GM19043 (cell line): ENCODE measurements around the gene TTF1.
A peak's percentile ranks its signal among the peaks of the same experiment; 100 is the strongest.

Source experiments
- ATAC-seq: cut with Tn5 transposase; IDR thresholded peaks from one replicate; pipeline ENCODE4 v1.9.1; 2021; ENCODE audit warnings: low read depth; ENCODE audit not compliant: unreplicated experiment

Gene TTF1, protein sequence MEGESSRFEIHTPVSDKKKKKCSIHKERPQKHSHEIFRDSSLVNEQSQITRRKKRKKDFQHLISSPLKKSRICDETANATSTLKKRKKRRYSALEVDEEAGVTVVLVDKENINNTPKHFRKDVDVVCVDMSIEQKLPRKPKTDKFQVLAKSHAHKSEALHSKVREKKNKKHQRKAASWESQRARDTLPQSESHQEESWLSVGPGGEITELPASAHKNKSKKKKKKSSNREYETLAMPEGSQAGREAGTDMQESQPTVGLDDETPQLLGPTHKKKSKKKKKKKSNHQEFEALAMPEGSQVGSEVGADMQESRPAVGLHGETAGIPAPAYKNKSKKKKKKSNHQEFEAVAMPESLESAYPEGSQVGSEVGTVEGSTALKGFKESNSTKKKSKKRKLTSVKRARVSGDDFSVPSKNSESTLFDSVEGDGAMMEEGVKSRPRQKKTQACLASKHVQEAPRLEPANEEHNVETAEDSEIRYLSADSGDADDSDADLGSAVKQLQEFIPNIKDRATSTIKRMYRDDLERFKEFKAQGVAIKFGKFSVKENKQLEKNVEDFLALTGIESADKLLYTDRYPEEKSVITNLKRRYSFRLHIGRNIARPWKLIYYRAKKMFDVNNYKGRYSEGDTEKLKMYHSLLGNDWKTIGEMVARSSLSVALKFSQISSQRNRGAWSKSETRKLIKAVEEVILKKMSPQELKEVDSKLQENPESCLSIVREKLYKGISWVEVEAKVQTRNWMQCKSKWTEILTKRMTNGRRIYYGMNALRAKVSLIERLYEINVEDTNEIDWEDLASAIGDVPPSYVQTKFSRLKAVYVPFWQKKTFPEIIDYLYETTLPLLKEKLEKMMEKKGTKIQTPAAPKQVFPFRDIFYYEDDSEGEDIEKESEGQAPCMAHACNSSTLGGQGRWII

DNA sequence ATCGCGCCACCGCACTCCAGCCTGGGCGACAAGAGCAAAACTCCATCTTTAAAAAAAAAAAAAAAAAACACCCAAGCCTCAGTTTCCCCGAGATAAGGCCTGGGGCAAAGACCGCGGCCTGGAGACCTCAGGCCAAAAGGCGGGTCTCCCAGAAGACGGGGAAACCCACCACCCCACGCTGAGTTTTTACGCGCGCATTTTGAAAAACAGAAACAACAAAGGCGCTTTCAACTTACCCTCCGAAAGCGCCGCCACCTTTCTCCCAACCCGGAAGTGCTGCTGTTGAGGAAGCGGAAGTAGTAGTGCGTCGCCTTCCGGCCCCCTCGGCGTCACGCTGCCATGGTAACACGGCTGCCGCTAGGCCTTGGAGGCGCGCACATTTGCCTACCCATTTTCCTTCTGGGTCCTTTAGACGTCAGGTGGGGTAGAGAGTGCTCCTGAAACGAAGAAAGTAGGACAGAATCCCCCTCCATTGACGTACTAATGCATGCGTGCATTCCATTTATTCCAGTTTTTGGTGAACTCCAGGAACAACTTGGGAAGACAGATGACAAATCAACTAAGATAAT, at the start of gene TTF1:
TTF1 (minus strand) TSS at position 287 of the 569 bp plus-strand sequence. CDS start 4,019 bp downstream, outside the sequence.
- ATAC-seq: peak; percentile 68

DNA sequence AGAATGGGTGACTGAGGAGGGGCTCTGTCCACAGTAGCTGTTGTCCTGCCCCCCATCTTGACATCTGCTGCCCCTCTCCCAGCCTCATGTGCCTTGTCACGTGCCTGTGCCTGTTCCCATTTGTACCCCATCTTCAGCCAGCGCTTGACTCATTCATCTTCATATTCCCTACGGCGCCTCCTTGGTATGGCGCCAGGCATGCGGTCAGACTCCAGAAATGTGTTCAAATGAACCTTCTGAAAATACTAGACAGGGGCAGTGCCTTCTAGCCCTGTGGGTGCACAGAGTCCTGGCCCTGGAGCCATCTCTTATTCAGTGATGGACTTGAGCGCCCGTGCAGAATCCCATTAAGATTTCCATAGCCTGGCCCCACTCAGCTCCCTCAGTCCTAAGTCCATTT, 49.6 kb upstream of the TTF1 start:
- ATAC-seq: no peak

DNA sequence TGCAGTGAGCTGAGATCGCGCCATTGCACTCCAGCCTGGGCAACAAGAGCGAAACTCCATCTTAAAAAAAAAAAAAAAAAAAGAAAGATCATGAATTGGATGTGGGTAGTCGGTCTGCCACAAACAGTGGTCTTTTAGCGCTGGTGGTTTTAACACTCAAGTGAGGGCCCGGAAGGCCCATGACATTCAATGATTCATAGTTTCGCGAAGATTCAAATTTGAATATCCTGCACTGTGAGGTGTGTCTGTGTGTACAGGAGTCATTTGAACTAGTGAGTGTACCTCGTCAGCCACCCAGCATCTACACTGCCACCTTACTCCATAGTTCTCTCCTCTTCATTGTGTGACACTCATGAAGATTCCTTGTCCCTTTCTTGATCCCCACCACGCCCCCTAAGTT, 44.6 kb upstream of the TTF1 start:
- ATAC-seq: no peak

DNA sequence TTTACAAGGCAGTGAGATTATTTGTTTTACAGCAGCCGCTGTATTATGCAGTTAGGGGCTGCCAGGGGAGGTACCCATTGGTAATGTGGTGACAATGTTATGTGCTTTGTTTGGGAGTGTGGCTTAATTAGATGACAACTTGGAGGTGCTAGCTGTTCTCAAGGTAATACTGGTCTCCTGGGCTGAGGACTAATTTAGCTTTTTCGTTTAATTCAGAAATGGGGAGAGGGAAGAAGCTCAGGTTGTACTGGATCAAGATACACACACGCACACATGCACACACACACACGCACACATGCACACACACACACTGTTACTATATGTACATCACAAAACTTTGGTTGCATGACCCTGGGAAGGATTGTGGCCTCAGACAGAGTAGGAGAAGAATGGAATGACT, 41.3 kb upstream of the TTF1 start:
- no peak for ATAC-seq

DNA sequence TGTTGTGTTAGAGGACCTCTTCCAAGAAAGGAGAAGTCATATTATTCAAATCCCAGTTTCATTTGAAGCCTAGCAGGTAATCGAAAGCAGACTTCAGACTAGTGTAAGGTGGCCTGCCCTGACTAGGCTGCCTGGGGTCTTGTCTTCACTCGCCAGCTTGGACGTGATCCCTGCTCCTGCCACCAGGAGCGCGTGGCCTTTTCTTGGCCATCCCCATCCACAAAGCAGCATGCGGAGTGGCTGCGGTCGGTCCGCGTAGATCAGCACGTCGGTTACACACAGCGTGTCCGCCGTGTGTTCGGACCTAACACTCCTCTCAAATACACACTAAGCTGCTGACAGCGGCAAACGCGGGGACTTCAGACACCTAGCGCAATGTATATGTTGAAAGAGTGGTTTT, 40.7 kb upstream of the TTF1 start:
- ATAC-seq: no peak

DNA sequence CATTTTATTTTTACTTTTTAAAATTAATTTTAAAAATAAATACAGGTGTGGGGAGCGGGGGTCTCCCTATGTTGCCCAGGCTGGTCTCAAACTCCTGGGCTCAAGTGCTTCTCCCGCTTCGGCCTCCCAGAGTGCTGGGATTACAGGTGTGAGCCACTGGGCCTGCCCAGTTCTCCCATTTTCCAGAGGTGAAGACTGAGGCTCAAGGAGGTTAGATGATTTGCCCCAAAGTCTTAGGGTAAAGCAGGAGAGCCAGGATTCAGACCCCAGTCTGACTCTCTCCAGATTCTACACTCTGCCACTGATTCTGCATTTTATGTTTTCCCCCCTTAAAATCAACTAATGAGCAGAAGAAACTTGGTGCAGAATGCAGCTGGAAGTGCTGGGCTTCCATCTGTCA, 40.2 kb upstream of the TTF1 start:
- ATAC-seq: no peak

DNA sequence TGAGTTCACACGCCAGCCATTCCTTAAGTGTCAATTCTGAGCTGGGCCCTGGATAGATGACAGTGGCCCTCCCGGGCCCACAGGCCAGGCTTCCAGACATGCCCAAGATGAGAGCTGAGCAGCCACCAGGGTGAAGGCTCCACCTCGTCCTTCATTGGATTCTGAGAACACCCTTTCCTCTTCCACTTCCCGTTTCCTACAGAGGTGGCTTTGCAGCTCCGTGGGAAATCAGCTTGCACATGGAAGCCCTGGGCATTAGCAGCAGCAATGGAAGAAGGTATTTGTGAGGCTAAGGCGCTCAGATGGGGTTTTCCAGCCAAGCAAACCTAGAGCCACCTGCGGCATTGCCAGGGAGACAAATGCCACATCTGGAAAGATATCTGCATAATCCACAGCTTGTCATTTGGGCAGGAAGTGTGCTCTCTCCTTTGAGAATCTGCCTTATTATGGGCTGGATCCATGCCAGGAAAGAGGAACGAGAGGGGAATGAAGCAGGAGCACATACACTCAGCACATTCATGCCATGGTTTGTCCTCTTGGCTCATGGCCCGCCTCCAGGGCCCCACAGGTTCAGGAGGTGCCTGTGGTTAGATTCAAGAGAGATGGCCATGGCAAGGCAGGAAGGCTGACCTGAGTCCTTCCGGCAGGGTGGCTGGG, 37.4 kb upstream of the TTF1 start:
- ATAC-seq: no peak

DNA sequence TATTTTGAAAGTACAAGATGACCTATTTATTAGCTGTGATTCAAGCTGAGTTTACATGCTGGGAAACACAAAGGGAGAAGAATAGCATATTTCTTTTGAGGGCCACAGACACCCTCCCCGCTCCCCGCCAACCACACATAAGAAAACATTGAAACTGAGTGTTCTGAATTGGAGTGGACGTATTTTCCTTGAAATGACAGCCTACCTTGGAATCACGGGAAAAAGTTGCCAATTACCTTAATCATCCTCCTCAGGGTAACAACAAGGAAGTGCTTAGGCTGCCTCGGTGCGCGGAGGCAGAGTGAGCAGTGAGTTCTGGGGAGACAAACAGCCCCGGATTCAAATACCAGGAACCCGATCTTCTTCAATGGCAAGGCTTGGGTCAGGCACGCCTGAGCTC, 34.8 kb upstream of the TTF1 start:
- ATAC-seq: no peak

DNA sequence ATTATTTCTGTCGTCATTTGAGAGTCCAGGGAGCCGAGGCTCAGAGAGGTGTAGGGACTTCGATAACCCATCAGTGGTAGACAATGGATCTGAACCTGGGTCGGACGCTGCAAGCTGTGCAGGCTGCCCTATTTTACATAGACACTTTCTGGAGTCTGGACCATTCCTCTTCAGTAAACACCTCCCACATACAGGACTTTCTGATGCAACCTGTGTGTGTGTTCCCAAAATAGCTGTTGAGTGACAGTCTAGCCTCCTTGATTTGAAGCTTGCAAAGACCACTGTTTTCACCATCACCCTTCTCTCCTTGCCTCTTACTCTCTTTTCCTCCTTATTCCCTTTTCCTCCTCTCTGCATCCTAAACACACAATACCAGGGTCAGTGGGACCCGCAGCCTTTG, 34.1 kb upstream of the TTF1 start:
- no peak for ATAC-seq

DNA sequence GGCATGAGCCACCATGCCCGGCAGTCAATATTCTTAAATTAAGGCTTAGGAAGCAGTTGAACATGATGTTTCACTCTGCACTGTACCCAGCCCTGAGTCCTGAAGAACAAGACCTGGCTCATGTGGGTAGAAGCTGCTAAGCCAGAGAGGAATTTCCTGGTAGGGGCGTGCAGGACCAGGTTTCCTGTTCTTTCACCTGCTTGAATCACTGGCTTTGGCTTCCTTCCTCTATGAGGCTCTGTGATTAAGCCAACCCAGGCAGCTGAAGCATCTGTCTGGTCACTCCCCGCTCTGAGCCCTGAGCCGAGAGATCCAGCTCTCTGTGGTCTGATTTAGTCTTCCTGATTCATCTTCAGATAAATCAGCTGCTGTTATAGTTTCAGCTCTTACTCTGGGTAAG, 32.5 kb upstream of the TTF1 start:
- ATAC-seq: no peak

DNA sequence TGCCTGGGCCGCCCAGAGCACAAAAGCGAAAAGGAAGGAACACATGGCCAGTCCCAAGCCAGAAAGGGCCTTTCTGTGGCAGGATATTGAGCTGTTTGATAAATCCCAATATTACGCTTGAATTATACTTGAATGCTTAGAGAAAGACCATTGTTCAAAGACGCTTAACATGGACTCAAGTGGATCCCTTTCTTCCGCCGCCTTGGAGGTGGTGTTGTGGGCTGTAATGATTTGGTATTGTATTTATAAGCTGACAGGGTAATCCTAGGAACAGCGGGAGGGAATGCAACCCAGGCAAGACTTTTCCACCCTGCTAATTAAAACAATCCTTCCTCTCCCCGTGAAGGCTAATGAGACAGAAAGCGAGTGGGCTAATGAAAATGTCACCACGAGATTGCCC, 28.2 kb upstream of the TTF1 start:
- ATAC-seq: no peak

DNA sequence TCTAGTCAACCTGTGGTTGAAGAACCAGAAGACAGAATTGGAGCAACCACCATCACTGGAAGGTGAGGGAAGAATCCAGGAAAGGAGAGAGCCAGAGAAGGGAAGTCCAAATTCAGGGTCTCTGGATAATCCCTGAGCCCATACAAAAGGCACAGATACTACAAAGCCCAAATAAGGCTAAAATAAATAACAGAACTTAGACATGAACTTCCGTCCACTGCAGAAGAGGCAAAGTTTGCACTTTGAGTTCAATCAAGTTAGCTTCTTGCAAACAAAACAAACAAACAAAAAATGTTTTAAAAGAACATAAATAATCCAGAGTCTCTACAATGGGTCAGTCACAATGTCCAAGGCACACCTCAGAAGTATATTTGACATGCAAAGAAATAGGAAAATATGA, 24.4 kb upstream of the TTF1 start:
- no peak for ATAC-seq

DNA sequence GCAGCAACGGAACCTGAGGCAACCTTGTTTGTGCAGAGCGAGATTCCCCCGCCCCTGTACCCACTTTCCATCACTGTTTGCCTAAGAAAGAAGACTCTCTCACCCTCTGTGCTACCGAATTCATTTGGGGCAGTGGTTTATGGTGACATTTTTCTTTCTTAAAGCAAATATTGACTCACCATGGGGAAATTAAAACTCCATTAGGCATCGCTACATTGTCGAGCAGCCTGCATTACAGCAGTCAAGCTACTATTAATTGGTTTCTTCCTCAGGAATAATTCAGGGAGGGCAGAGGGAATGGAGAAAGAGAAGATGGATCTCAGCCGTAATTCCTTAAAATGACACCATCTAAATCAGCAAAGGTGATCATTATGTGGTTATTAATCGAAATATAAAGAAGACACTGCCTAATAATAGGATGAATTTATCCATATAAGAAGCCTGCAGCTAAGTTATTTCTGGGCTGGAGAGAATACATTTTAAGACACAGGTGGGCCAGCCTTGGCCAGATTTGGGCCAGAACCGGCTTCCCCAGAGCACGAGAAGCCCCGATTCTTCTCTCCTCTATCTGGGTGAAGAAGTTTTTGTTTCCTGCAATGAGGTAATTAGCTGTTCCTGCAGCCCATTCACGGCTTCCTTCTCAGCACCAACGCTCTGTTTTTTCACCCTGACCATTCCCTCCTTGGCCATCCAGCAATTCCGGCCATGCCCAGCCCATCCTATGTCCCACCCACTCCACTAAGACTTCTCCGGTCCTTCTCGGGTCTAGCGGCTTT, 20.2 kb upstream of the TTF1 start:
- ATAC-seq: no peak

DNA sequence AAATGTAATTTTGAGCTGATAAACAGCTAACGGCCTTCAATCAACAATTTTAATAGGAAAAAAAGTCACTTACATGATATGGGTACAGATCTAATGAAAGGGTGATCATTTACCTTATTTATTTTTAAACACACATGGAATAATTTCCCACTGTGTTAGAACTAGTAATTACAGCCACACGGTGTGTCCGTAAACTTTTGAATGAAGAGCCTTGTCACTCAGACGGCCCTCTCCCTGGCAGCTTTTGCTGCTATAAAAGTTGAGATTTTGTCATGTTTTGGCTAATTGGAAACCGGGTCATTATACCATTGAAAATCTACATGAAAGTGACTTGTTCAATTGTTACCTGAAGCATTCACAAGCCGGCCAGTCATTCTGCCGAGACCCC, 19.0 kb upstream of the TTF1 start:
- ATAC-seq: no peak

DNA sequence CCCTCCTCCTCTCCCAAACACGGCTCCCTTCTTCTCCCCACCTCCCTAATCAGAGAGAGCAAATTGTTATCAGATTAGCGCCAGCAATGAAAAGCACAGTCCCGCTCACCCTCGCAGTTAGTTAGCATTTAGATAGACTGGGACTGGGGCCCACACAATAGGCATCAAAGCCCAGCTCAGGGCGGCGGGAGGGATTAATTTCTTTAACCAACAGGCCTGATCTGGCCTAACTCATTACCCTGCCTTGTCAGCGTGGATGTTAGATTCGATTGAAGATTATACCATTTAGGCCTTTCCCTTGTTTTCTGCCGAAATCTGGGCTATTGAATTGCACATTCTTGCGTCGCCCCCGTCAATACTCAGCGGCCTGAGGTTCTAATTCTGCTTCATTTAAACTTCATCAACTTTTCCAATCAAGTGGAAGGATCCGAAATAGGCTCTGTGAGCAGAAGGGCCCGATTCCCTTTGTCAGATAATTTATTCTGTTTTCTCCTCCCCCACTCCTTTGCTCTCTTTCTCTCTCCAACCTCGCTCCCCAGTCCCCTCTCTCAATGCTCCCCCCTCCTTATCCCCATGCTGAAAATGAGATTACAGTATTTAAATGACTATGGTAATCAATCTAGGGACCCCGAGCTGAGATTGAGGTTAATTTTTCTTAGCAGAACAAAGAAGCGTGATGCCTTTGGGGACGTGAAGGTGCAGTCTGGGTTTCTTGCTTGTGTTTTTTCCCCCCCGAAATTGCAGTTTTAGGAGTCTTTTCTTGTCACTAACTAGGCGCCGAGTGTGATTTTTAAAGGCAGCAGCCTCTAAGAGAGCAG, 18.4 kb upstream of the TTF1 start:
- ATAC-seq: no peak

DNA sequence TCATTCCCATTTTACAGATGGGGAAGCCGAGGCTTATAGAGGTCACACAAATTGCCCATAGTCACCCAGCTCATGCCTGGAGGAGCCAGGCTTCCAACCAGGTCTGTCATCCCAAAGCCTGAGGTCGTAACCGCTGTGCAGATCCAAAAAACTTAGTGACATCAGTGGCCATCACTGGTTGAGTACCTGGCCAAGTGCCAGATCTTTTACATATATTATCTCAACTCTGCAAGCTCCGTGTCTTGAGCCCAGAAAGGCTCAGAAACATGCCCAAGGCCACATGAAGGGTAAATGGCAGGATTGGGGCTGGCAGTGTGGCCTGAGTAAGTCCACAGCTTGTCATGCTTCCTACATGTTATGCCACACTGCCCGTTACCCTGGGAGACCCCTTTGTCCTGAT, 16.9 kb upstream of the TTF1 start:
- no peak for ATAC-seq

DNA sequence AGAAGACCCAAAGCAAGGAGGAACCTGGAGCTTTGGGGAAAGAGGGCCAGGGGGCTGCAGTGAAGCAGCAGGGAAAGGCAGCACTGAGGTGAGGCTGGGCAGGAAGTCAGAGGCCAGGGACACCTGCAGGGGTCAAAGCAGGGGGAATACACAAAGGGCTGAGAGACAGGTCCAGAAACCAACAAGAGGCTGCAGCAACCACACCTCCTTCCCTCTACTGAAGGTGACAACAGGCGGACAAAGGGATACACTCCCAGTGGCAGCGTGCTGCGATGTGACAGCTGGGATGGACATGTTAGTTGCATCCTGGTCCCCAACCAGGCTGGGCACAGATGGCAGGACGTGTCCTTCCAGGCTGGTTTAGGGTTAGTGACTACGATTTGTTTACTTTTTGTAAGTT, 15.9 kb upstream of the TTF1 start:
- ATAC-seq: no peak

DNA sequence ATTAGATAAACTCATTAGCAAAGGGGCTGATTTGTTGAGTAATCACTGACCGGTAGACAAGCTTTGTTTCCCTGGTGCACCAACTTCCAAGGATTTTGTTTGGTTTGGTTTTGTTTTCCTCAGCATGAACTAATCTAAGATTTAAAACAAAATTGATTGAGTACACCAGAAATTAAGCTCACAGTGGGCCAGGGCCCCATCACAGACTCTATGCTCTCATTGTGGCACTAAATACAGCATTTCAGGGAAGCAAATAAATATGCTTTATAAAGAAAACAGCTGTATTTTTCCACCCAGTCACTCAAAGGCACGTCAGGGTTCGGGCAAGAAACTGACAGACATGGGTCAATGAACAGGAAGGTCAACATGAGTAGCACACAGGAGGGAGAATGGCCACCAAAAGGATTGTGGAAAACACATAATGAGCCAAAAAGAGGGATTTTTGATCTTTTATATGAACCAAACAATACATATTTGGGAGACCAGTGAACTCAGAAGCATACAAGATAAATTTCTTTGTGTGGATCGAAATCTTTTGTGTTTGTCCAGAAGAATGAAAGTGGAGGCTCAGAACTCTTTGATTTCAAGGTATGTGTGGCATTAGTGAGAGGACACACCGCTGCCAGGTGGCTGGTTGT, 12.2 kb upstream of the TTF1 start:
- no peak for ATAC-seq

DNA sequence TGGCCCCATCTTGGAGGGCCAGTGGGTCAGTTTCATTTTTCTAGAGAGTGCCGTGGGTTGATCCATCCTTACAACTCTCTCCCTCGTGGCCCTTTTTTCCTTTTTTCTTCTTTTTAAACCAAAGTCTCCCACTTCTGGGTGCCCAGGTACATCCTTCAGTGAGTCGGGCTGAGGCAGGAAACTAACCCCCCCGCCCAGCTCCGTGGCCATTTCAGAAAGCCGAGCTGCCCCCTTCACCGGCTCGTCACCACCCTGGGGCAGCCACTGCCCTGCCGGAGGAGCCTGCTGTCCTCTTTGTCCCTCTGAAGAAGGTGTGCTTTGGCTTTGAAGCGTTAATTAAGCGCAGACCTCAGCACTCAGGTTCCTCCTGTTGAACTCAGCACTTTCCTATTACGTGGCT, 8.5 kb upstream of the TTF1 start:
- no peak for ATAC-seq
